ENCODE data around the gene DENND1A. TPM values are rescaled to one million over a fixed set of nuclear protein-coding genes. Genes with fewer than 3 reads are reported as not detected.

DENND1A gene
- total and polyA plus RNA-seq, 2 of the 13 experiments (the other 11 are each of a cell fraction or from before 2014, with no cell fraction given), result 14.8 to 30.1 TPM

- no peak for TF ChIP-seq CTCF (CRISPR knock-in tag; IDR thresholded peaks at IDR 0.05)
- TF ChIP-seq MXI1 (IDR thresholded peaks at IDR 0.05; ENCODE audit: borderline replicate concordance, low read depth, low read length), result no peak
- TF ChIP-seq ZNF782 (CRISPR knock-in tag; IDR thresholded peaks at IDR 0.05; ENCODE audit: borderline replicate concordance), result no peak
- TF ChIP-seq NFKBIZ (CRISPR knock-in tag; IDR thresholded peaks at IDR 0.05), result no peak
- TF ChIP-seq ZNF441 (CRISPR knock-in tag; IDR thresholded peaks at IDR 0.05; ENCODE audit: borderline replicate concordance), result no peak
Observed at GRCh38 chr9:123373447-123373923, 556.4 kb downstream of the DENND1A start (continued).

GRCh38 chr9:123372766-123373446, 557.0 kb downstream of the DENND1A start:
- Histone ChIP-seq H3K4me3 (replicated peaks in 1 of 3; ENCODE audit: insufficient read depth in 1 of 3, low read depth in 2 of 3, low read length in 3 of 3) (no peak overlapping the region), H3K27ac (ENCODE audit: extremely low read length, insufficient read depth, low read length) (no peak overlapping the region), H3K27me3 (ENCODE audit: control insufficient read depth in 1 of 2, insufficient read depth in 2 of 2, low read length in 2 of 2) (peaks cover 6 to 17% of the 10 kb centered on the region in 2 experiments), H3K4me2 (ENCODE audit: low read depth, low read length) (no peak overlapping the region), H3K79me2 (ENCODE audit: insufficient read depth, low read length) (no peaks in the 10 kb centered on the region), H2AFZ (ENCODE audit: low read length) (no peak overlapping the region), H3K4me1 (ENCODE audit: insufficient read depth, low read length) (peaks cover 40% of the 10 kb centered on the region), H3K9ac (ENCODE audit: insufficient read depth, low read depth, low read length) (no peak overlapping the region), H4K20me1 (ENCODE audit: insufficient read depth, low read length) (no peaks in the 10 kb centered on the region), H3K36me3 (replicated peaks in 1 of 2; ENCODE audit: control insufficient read depth in 1 of 2, insufficient read depth in 2 of 2, low read length in 2 of 2) (no peaks in the 10 kb centered on the region), H3K9me3 (ENCODE audit: low read length) (no peaks in the 10 kb centered on the region)
- DNase-seq (ENCODE audit: low spot score), result no peak
- in situ Hi-C loops (cut with HindIII; ENCODE audit: extremely low pct_ligation_motif_present, low pct_unique_long_range_greater_than_20kb), result no loop called here
- FAIRE-seq, result no peak
- ChIA-PET CTCF (ENCODE audit: low intra/inter-chr PET ratio, low total read pairs) (no interaction called here), POLR2A (no interaction called here)
- ATAC-seq, result no peak
- intact Hi-C loops (cut with micrococcal nuclease; ENCODE audit: unreplicated experiment), result no loop called here
- WGBS (ENCODE audit: low lambda C conversion rate), result 81% methylated on average over 31 of the region's 58 CpGs
- BruUV-seq (replicated peaks), result no TSS peak
- TF ChIP-seq CEBPZ (IDR thresholded peaks at IDR 0.05; ENCODE audit: low read length), result no peak
- no peak for TF ChIP-seq ZNF7 (CRISPR knock-in tag; IDR thresholded peaks at IDR 0.05)
- TF ChIP-seq ZMAT5 (CRISPR knock-in tag; IDR thresholded peaks at IDR 0.05; ENCODE audit: borderline replicate concordance, low read depth), result no peak
- TF ChIP-seq KLF16 (CRISPR knock-in tag; IDR thresholded peaks at IDR 0.05), result no peak
- no peak for TF ChIP-seq ZNF549 (CRISPR knock-in tag; IDR thresholded peaks at IDR 0.05)
- TF ChIP-seq MTA1 (CRISPR knock-in tag; IDR thresholded peaks at IDR 0.05; ENCODE audit: borderline replicate concordance), result no peak
- no peak for TF ChIP-seq FOXO1 (CRISPR knock-in tag; IDR thresholded peaks at IDR 0.05)
- no peak for TF ChIP-seq ZNF18 (CRISPR knock-in tag; IDR thresholded peaks at IDR 0.05; ENCODE audit: insufficient replicate concordance)
- TF ChIP-seq ZNF446 (CRISPR knock-in tag; IDR thresholded peaks at IDR 0.05), result no peak
- no peak for TF ChIP-seq FOXK2 (IDR thresholded peaks at IDR 0.05)
